DOHH2 (cell line): ENCODE results near the gene AANAT.

ENCODE experiments used
- CTCF ChIP-seq: fragments of 200-600 bp; sonication (generic); IDR thresholded peaks from one replicate; pipeline ENCODE4 v1.5.1; 2014; ENCODE audit warnings: antibody characterized with exemption, mild to moderate bottlenecking, low read depth, low read length; ENCODE audit not compliant: poor library complexity, severe bottlenecking
- EZH2phosphoT487 ChIP-seq: fragments of 200-600 bp; sonication (generic); IDR thresholded peaks from 2 replicates; pipeline ENCODE4 v1.6.1; 2017; ENCODE audit warnings: borderline replicate concordance, mild to moderate bottlenecking, antibody characterized with exemption, low read length, moderate library complexity, mixed read lengths

GRCh38 chr17:76440751-76441362 lies 26.5 kb upstream of the AANAT start:
- TF ChIP-seq CTCF (no peak), EZH2phosphoT487 (no peak)
